ENCODE measurements around the gene PAPSS2. TPM values are rescaled to one million over a fixed set of nuclear protein-coding genes. Genes with fewer than 3 reads are reported as not detected.

The PAPSS2 gene
- total RNA-seq, 2 donors from 2014 or later: 20.4 to 22.1 TPM

DNA sequence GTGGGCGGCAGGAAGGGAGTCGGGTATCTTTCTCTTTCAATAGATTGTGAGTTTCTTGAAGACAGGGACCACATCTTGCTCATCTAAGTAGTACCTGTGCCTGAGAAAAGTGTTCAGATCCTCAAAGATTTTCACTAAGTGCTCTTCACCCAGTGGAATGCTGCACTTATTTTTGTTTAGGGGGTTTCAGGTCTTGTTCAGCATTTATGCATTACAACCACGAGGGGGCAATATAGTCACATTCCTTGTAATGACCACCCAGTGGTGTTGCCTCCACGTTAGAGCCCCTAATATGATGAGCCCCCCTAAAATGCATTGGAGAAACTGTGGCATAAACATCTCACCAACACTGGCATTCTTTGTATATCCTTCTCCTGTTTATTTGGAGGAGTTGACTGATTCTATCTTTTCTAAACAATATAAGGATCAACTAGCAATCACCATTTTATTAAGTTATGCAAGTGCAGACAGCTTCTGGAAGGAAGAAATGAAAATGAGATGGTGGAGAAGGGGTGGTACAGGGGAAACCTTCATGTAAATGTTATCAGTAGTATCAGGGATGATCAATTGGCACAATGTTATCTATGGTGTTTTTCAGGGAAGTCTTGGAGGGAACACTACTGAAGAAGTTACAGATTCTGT is 3.1 kb upstream of the PAPSS2 start:
- DNase-seq (ENCODE audit: low spot score) (no peak), ATAC-seq (ENCODE audit: insufficient number of reproducible peaks, low FRiP score, low read depth) (no peak)
- H3K4me3 ChIP-seq: no peak overlapping the region
- H3K4me1 ChIP-seq (ENCODE audit: control insufficient read depth in 1 of 2, low read depth in 2 of 2): peaks cover 0 to 10% of the 10 kb centered on the region in 2 donors
- peak overlapping the region in 1 of 2 donors; percentile 37 for H3K27ac ChIP-seq
- TF ChIP-seq, protein P1, sequence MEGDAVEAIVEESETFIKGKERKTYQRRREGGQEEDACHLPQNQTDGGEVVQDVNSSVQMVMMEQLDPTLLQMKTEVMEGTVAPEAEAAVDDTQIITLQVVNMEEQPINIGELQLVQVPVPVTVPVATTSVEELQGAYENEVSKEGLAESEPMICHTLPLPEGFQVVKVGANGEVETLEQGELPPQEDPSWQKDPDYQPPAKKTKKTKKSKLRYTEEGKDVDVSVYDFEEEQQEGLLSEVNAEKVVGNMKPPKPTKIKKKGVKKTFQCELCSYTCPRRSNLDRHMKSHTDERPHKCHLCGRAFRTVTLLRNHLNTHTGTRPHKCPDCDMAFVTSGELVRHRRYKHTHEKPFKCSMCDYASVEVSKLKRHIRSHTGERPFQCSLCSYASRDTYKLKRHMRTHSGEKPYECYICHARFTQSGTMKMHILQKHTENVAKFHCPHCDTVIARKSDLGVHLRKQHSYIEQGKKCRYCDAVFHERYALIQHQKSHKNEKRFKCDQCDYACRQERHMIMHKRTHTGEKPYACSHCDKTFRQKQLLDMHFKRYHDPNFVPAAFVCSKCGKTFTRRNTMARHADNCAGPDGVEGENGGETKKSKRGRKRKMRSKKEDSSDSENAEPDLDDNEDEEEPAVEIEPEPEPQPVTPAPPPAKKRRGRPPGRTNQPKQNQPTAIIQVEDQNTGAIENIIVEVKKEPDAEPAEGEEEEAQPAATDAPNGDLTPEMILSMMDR (IDR thresholded peaks at IDR 0.05): peak; percentile 74
- no peaks in the 10 kb centered on the region for H3K36me3 ChIP-seq
- no peaks in the 10 kb centered on the region for H3K9me3 ChIP-seq
- no peaks in the 10 kb centered on the region for H3K27me3 ChIP-seq (replicated peaks; ENCODE audit: insufficient read depth)

DNA sequence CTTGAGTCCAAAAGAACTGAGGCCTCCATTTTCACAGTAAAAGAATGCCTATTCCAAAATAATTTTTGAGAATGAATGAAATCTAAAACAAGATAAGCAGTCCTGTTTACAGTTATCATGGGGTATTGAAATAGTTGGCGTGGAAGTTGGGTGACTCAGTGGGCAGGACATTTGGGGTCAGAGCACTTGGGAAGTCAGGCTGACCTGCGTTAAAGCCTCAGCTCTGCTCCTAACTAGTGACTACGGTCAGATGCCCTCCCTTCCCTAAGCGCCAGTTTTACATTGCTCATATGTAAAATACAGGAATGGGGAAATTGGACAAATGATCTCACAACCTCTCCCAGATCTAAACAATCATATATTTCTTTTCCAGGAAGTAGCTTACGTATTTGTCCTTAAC is 2.3 kb upstream of the PAPSS2 start:
- no peaks in the 10 kb centered on the region for H3K9me3 ChIP-seq
- H3K4me1 ChIP-seq (ENCODE audit: control insufficient read depth in 1 of 2, low read depth in 2 of 2): peaks cover 0 to 12% of the 10 kb centered on the region in 2 donors
- H3K27me3 ChIP-seq (replicated peaks; ENCODE audit: insufficient read depth): no peaks in the 10 kb centered on the region
- H3K4me3 ChIP-seq: no peak overlapping the region
- DNase-seq (ENCODE audit: low spot score) (no peak), ATAC-seq (ENCODE audit: insufficient number of reproducible peaks, low FRiP score, low read depth) (no peak)
- H3K27ac ChIP-seq: peak overlapping the region in 1 of 2 donors; percentile 37
- no peaks in the 10 kb centered on the region for H3K36me3 ChIP-seq
- TF ChIP-seq, protein P1 (IDR thresholded peaks at IDR 0.05): no peak

GRCh38 chr10:87658321-87658795 is 1.3 kb upstream of the PAPSS2 start:
- no peak overlapping the region for H3K27ac ChIP-seq

DNA sequence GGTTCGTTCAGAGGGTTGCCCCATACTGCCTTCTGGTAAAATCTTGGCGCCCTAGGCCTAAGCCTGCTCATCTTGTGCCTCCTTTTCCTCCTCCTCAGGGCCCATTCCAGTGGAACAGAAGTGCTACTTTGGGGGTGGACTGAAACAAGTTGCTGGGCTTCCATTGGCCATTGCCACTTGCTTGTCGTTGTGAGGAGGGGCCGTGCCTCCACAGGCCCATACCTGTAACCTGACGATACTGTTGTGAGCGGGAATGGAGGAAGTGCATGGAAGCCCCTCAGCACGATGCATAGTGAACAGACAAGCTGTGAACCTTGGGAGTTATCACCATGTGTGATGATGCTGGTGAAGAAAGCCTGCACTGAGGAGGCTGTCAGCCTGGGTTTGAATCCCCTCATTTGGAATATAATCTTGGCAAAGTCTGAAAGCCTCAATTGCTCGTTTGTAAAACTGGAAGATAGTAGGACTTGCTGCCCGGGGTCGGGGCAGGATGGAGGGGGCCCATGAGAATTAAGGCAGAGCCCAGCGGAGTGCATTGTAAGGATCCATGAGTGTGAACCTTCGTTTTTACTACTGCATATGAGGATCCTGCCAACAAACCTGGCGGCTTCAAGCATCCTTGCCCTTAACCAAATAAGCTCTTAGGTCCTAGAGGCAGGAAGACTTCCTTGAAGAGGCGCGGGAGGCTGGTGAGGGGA is 671 bp upstream of the PAPSS2 start:
- TF ChIP-seq, protein P1 (IDR thresholded peaks at IDR 0.05): no peak
- no peak for ATAC-seq (ENCODE audit: insufficient number of reproducible peaks, low FRiP score, low read depth)
- no peak for DNase-seq (ENCODE audit: low spot score)

More at GRCh38 chr10:87658321-87658795, 1.3 kb upstream of the PAPSS2 start:
- Histone ChIP-seq H3K4me3 (no peak overlapping the region), H3K4me1 (ENCODE audit: control insufficient read depth in 1 of 2, low read depth in 2 of 2) (peaks cover 0 to 12% of the 10 kb centered on the region in 2 donors), H3K36me3 (no peaks in the 10 kb centered on the region), H3K27me3 (replicated peaks; ENCODE audit: insufficient read depth) (no peaks in the 10 kb centered on the region), H3K9me3 (no peaks in the 10 kb centered on the region)
- no peak for ATAC-seq (ENCODE audit: insufficient number of reproducible peaks, low FRiP score, low read depth)
- TF ChIP-seq, protein P1 (IDR thresholded peaks at IDR 0.05): no peak
- no peak for DNase-seq (ENCODE audit: low spot score)

GRCh38 chr10:87660484-87661133 is 931 bp downstream of the PAPSS2 start:
- no peaks in the 10 kb centered on the region for H3K9me3 ChIP-seq
- H3K27me3 ChIP-seq (replicated peaks; ENCODE audit: insufficient read depth): no peaks in the 10 kb centered on the region
- DNase-seq (ENCODE audit: low spot score): no peak
- ATAC-seq (ENCODE audit: insufficient number of reproducible peaks, low FRiP score, low read depth): peak; percentile 44
- H3K4me3 ChIP-seq: peak overlapping the region; percentile 94
- TF ChIP-seq, protein P1 (IDR thresholded peaks at IDR 0.05): no peak
- no peaks in the 10 kb centered on the region for H3K36me3 ChIP-seq
- H3K4me1 ChIP-seq (ENCODE audit: control insufficient read depth in 1 of 2, low read depth in 2 of 2): peaks cover 0 to 12% of the 10 kb centered on the region in 2 donors
- H3K27ac ChIP-seq: peak overlapping the region; percentile 43 to 55

More for the DNA sequence above, 671 bp upstream of the PAPSS2 start:
- peak overlapping the region; percentile 94 for H3K4me3 ChIP-seq
- H3K9me3 ChIP-seq: no peaks in the 10 kb centered on the region
- H3K27me3 ChIP-seq (replicated peaks; ENCODE audit: insufficient read depth): no peaks in the 10 kb centered on the region
- peaks cover 0 to 12% of the 10 kb centered on the region in 2 donors for H3K4me1 ChIP-seq (ENCODE audit: control insufficient read depth in 1 of 2, low read depth in 2 of 2)
- H3K27ac ChIP-seq: peak overlapping the region in 1 of 2 donors; percentile 7
- H3K36me3 ChIP-seq: no peaks in the 10 kb centered on the region

Data from thoracic aorta (tissue), 2 donors.